ENCODE results near the gene GPR62. TPM values are rescaled to one million over a fixed set of nuclear protein-coding genes. Genes with fewer than 3 reads are reported as not detected.

The GPR62 gene
- total and polyA plus RNA-seq, 9 donors, result 0.15 to 0.83 (median 0.30) TPM

DNA sequence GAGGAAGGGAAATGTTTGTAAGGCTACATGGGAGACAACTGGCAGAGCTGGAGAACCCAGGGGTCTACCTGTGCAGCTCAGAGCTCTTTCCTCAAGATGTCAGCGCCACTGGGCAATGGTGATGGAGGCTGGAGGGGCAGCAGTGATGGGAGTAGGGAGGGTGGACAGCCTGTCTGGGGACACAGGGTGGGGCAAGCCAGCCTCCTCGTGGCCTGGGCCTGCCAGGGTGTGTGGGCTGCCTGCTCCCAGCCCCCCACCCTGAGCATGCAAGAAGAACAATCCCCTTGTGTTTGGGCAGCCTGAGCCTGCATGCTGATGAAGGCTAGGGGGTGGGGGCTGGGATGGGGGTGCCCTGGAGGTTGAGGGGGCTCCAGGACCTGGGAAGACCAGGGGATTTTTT is 10.8 kb downstream of the GPR62 start:
- no peak for DNase-seq
- Histone ChIP-seq H3K27me3 (no peaks in the 10 kb centered on the region), H3K27ac (no peak overlapping the region), H3K4me3 (no peak overlapping the region), H3K9me3 (no peaks in the 10 kb centered on the region), H3K36me3 (no peaks in the 10 kb centered on the region), H3K4me1 (ENCODE audit: insufficient read depth) (peaks cover 19% of the 10 kb centered on the region)
- intact Hi-C loops (cut with DNase I), result no loop called here
- TF ChIP-seq, protein P1, sequence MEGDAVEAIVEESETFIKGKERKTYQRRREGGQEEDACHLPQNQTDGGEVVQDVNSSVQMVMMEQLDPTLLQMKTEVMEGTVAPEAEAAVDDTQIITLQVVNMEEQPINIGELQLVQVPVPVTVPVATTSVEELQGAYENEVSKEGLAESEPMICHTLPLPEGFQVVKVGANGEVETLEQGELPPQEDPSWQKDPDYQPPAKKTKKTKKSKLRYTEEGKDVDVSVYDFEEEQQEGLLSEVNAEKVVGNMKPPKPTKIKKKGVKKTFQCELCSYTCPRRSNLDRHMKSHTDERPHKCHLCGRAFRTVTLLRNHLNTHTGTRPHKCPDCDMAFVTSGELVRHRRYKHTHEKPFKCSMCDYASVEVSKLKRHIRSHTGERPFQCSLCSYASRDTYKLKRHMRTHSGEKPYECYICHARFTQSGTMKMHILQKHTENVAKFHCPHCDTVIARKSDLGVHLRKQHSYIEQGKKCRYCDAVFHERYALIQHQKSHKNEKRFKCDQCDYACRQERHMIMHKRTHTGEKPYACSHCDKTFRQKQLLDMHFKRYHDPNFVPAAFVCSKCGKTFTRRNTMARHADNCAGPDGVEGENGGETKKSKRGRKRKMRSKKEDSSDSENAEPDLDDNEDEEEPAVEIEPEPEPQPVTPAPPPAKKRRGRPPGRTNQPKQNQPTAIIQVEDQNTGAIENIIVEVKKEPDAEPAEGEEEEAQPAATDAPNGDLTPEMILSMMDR (IDR thresholded peaks at IDR 0.05), result no peak
- WGBS, 3 donors, result 64 to 80% (median 68%) methylated on average over 2 of the region's 2 CpGs

DNA sequence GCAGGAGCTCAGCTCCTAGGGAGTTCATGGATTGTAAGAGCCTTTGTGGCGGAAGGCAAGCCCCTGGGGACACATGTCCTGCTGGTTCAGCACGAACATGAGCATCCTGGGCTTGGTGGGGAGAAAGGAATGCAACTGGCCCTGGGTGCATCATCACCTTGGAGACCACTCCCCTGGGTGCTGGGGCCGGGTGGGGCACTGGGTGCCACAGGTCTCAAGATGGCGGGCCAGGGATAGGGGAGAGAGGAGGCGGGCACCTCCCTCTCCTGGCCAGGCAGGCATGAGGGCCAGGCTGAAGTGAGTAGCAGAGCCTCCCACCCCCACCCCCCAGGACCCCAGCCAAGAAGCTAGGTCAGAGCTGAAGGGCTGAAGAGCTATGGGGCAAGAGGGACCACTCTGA is 11.3 kb downstream of the GPR62 start:
- H3K9me3 ChIP-seq, result no peaks in the 10 kb centered on the region
- peak overlapping the region; percentile 62 for H3K4me3 ChIP-seq
- TF ChIP-seq EP300 (IDR thresholded peaks at IDR 0.05) (no peak), POLR2A (IDR thresholded peaks at IDR 0.05) (no peak)
- TF ChIP-seq, protein P1 (IDR thresholded peaks at IDR 0.05), result no peak
- H3K4me1 ChIP-seq (ENCODE audit: insufficient read depth), result peaks cover 19% of the 10 kb centered on the region
- 70 to 74% (median 72%) methylated on average over 5 of the region's 5 CpGs for WGBS, 3 donors
- peak overlapping the region in 1 of 2 donors; percentile 83 for H3K27ac ChIP-seq
- intact Hi-C loops (cut with DNase I), result no loop called here
- DNase-seq, result no peak
- no peaks in the 10 kb centered on the region for H3K36me3 ChIP-seq
- H3K27me3 ChIP-seq, result no peaks in the 10 kb centered on the region

DNA sequence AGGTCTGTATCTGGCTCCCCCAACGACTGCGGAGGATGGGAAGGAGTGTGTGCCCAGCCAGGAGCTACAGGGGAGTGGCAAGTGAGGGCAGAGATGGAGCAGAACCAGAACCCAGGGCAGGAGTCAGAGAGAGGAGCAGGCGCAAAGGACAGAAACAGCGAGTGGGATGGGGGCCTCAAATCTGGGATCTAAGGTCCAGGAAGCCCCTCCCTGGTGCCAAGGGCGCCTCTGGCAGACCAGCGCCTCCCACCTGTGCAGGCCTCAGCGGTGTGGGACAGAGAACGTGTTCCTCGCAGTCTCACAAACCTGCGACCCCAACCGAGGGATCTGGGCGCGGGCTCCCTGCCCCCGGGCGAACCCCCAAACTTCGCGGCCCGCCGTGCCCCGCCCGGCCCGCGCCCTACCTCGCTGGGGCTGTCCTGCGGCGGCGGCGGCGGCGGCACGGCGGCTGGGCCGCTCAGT is 11.8 kb downstream of the GPR62 start:
- peak overlapping the region; percentile 79 to 83 for H3K27ac ChIP-seq
- intact Hi-C loops (cut with DNase I), result no loop called here
- H3K27me3 ChIP-seq, result no peaks in the 10 kb centered on the region
- H3K4me3 ChIP-seq, result peak overlapping the region; percentile 62
- H3K4me1 ChIP-seq (ENCODE audit: insufficient read depth), result peaks cover 15% of the 10 kb centered on the region
- no peaks in the 10 kb centered on the region for H3K9me3 ChIP-seq
- no peaks in the 10 kb centered on the region for H3K36me3 ChIP-seq
- WGBS, 3 donors, result 3 to 6% (median 5%) methylated on average over 32 to 33 of the region's 33 CpGs
- TF ChIP-seq, protein P1 (IDR thresholded peaks at IDR 0.05), result no peak
- TF ChIP-seq POLR2A (IDR thresholded peaks at IDR 0.05) (no peak), EP300 (IDR thresholded peaks at IDR 0.05) (no peak)
- DNase-seq, result no peak

DNA sequence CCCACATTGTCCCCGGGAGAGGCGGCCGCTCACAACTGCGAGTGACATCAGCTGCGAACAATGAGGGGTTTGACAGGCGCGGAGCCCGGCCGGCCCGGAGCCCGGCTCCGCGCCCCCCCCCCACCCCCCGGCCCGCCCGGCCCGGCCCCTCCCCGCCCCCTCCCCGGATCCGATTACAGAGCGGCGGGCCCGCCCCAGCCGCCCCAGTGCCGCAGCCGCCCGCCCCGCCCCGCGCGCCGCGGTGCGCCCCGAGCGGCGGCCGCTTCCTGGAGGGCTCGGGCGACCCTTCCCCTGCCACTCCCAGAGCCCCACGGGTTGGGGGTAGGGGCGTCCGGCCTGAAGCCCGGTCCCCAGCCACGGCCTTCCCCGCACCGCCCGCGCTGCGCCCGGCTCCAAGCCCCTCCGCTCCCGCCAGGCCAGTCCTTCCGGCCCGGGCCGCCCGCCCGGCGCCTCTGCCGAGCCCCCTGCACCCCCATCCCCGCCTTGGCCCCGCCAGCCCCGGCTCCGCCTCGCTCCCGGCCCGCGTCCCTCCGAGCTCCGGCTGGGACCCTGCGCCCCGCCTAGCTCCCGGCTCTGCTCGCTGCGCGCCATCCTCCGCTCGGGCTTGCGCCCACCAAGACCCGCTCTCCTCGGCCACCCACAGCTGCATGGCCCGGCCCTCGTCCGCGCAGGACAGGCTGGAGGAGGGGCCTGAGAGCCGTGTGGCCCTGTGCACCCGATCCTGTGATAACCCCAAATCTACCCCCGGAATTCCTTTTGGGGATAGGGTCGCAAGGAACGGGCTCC is 12.4 kb downstream of the GPR62 start, which contains the start of gene PCBP4:
Gene PCBP4, minus strand, starts transcription at position 71 of the 786 bp plus-strand sequence. CDS start 6,214 bp downstream, outside the sequence.
- Histone ChIP-seq H3K4me1 (ENCODE audit: insufficient read depth) (peaks cover 12% of the 10 kb centered on the region), H3K27ac (peak within 1 kb of the TSS; percentile 86 to 88), H3K4me3 (peak within 1 kb of the TSS; percentile 62), H3K36me3 (no peaks in the 10 kb centered on the region), H3K27me3 (no peaks in the 10 kb centered on the region), H3K9me3 (no peaks in the 10 kb centered on the region)
- 0 to 1% (median 0%) methylated on average over 31 to 85 of the region's 90 CpGs for WGBS, 3 donors
- intact Hi-C loops (cut with DNase I), result no loop called here
- DNase-seq, result peak; percentile 68 to 77 (median 74)
- TF ChIP-seq EP300 (IDR thresholded peaks at IDR 0.05) (no peak), POLR2A (IDR thresholded peaks at IDR 0.05) (peak; percentile 66)
- TF ChIP-seq, protein P1 (IDR thresholded peaks at IDR 0.05), result no peak
